GM21381 (cell line): Measurements from ENCODE around the gene UGT1A7.
"Not testable (repeated sequence)": the region's sequence is repeated elsewhere in the genome, so short reads cannot be mapped to it uniquely, and the experiment has no call there.

Experiments
- ATAC-seq: cut with Tn5 transposase; IDR thresholded peaks from one replicate; pipeline ENCODE4 v1.9.1; 2021; ENCODE audit warnings: mild to moderate bottlenecking, moderate library complexity; ENCODE audit not compliant: unreplicated experiment

UGT1A7 gene

GRCh38 chr2:233711312-233712008, 29.8 kb downstream of the UGT1A7 start:
- no peak for ATAC-seq

- ATAC-seq, result no peak
Observed at GRCh38 chr2:233712611-233713261, 31.0 kb downstream of the UGT1A7 start, which contains the start of gene UGT1A5. Gene UGT1A5 (plus strand): TSS chr2:233712907. CDS start chr2:233712992, 85 bp downstream.

GRCh38 chr2:233713262-233713615, 31.5 kb downstream of the UGT1A7 start:
- ATAC-seq, result no peak

GRCh38 chr2:233714121-233714520, 32.4 kb downstream of the UGT1A7 start:
- no peak for ATAC-seq

GRCh38 chr2:233718552-233718951, 36.9 kb downstream of the UGT1A7 start, which contains the start of gene UGT1A4:
Gene UGT1A4 (plus strand): TSS chr2:233718736. CDS start chr2:233718821, 85 bp downstream.
- no peak for ATAC-seq

- ATAC-seq, result no peak
Observed at GRCh38 chr2:233728723-233729301, 47.1 kb downstream of the UGT1A7 start, which contains the start of gene UGT1A3. Gene UGT1A3 (plus strand): TSS chr2:233729042. CDS start chr2:233729127, 85 bp downstream.

GRCh38 chr2:233736868-233737653, 55.4 kb downstream of the UGT1A7 start:
- ATAC-seq, result not testable (repeated sequence)

- no peak for ATAC-seq
Observed at GRCh38 chr2:233740870-233741269, 59.2 kb downstream of the UGT1A7 start.

- ATAC-seq, result no peak
Observed at GRCh38 chr2:233743464-233744259, 62.0 kb downstream of the UGT1A7 start.

GRCh38 chr2:233745073-233745755, 63.5 kb downstream of the UGT1A7 start:
- no peak for ATAC-seq

- ATAC-seq, result not testable (repeated sequence)
Observed at GRCh38 chr2:233745838-233746237, 64.1 kb downstream of the UGT1A7 start.

- no peak for ATAC-seq
Observed at GRCh38 chr2:233746475-233747282, 65.0 kb downstream of the UGT1A7 start.

GRCh38 chr2:233747283-233747544, 65.5 kb downstream of the UGT1A7 start:
- no peak for ATAC-seq

GRCh38 chr2:233750689-233751088, 69.0 kb downstream of the UGT1A7 start:
- ATAC-seq, result not testable (repeated sequence)

- ATAC-seq, result not testable (repeated sequence)
Observed at GRCh38 chr2:233751212-233752009, 69.7 kb downstream of the UGT1A7 start.

GRCh38 chr2:233754872-233755611, 73.3 kb downstream of the UGT1A7 start:
- ATAC-seq, result no peak

GRCh38 chr2:233756429-233757081, 74.9 kb downstream of the UGT1A7 start:
- ATAC-seq, result no peak
